Mammary epithelial cell (primary cell): ENCODE measurements around the gene RIF1.

Source experiments
- CTCF ChIP-seq, 2 donors: IDR thresholded peaks in 1 of 2; conservative IDR thresholded peaks in 1 of 2; 2 replicates each; pipeline ENCODE4 v1.5.1; 2011 to 2012; ENCODE audit warnings: inconsistent platforms in 2 of 2, low read length in 2 of 2, mild to moderate bottlenecking in 2 of 2, control low read depth in 1 of 2, low read depth in 1 of 2; ENCODE audit not compliant: insufficient read depth in 1 of 2; ENCODE audit errors: extremely low read depth in 1 of 2
- EZH2 ChIP-seq: IDR thresholded peaks from 2 replicates; pipeline ENCODE4 v1.6.1; 2012; ENCODE audit warnings: low read length, inconsistent platforms, borderline replicate concordance

DNA sequence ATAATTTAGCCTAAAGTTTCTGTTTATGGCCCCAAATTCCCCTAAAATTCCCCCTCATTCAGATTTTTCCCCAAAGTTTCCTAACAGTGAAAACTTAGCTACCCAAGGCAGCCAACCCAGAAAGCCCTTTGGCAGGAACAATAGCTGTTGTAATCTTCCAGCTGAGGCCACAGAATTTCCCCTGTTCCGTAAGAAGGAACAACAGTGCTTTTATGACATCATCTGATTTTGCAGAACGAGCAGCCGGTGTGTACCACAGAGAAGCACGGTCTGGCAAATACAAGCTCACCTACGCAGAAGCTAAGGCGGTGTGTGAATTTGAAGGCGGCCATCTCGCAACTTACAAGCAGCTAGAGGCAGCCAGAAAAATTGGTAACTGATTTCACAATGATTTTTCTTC lies 46.0 kb upstream of the RIF1 start:
- TF ChIP-seq CTCF (conservative IDR thresholded peaks at IDR 0.05 in 1 of 2, IDR thresholded peaks at IDR 0.05 in 1 of 2; ENCODE audit: extremely low read depth in 1 of 2, insufficient read depth in 1 of 2, low read depth in 1 of 2, low read length in 2 of 2) (no peak), EZH2 (no peak)
